Brain microvascular endothelial cell (primary cell): Measurements from ENCODE around the gene COX8A.

ENCODE experiments used
- DNase-seq: peaks from one replicate; pipeline ENCODE4 v3.0.0-alpha.2; 2020
- H3K27ac ChIP-seq: fragments of 250-450 bp; sonication (Bioruptor Pico); 2 replicates; pipeline ENCODE4 v1.5.1; 2020; ENCODE audit warnings: mild to moderate bottlenecking, moderate library complexity
- H3K27me3 ChIP-seq: fragments of 250-450 bp; sonication (Bioruptor Pico); replicated peaks from 2 replicates; pipeline ENCODE4 v1.5.1; 2020; ENCODE audit warnings: mild to moderate bottlenecking
- H3K36me3 ChIP-seq: fragments of 250-450 bp; sonication (Bioruptor Pico); replicated peaks from 2 replicates; pipeline ENCODE4 v1.5.1; 2020; ENCODE audit warnings: mild to moderate bottlenecking
- H3K4me3 ChIP-seq: 2 replicates; pipeline ENCODE4 v1.5.1; 2011; ENCODE audit warnings: low read depth, mild to moderate bottlenecking, control low read depth, low read length, moderate library complexity
- in situ Hi-C: cut with HindIII; loops from 2 replicates; pipeline ENCODE4 v1.10.0; 2017; ENCODE audit warnings: low sequenced_read_pairs, low pct_ligation_motif_present
- TF ChIP-seq, protein P1 (sequence below): IDR thresholded peaks from 2 replicates; pipeline ENCODE4 v1.5.1; 2011; ENCODE audit warnings: low read depth, mild to moderate bottlenecking, moderate library complexity, low read length, control low read depth, inconsistent platforms; ENCODE audit errors: missing control alignments

Gene COX8A

DNA sequence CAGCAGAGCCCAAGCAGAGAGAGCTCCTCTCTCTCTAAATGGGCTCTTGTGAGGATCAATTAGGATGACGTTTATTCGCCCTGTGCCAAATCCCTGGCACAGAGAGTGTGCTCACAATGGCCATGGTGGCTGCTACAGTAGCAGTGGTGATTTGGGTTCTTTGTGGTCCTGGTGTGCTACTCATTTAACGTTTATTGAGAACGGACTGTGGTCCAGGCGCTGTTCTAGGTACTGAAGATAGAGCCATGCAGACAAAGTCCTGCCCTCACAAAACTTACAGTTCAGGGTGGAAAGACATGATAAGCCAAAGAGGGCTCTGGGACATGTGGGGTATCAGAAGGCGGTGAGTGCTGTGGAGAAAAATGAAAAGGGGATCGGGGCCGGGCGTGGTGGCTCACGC is 17.1 kb downstream of the COX8A start:
- no peak for DNase-seq
- Histone ChIP-seq H3K27me3 (no peaks in the 10 kb centered on the region), H3K4me3 (no peak overlapping the region), H3K27ac (no peak overlapping the region), H3K36me3 (peaks cover 34% of the 10 kb centered on the region)
- TF ChIP-seq, protein P1, sequence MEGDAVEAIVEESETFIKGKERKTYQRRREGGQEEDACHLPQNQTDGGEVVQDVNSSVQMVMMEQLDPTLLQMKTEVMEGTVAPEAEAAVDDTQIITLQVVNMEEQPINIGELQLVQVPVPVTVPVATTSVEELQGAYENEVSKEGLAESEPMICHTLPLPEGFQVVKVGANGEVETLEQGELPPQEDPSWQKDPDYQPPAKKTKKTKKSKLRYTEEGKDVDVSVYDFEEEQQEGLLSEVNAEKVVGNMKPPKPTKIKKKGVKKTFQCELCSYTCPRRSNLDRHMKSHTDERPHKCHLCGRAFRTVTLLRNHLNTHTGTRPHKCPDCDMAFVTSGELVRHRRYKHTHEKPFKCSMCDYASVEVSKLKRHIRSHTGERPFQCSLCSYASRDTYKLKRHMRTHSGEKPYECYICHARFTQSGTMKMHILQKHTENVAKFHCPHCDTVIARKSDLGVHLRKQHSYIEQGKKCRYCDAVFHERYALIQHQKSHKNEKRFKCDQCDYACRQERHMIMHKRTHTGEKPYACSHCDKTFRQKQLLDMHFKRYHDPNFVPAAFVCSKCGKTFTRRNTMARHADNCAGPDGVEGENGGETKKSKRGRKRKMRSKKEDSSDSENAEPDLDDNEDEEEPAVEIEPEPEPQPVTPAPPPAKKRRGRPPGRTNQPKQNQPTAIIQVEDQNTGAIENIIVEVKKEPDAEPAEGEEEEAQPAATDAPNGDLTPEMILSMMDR = no peak
- in situ Hi-C loops = no loop called here

DNA sequence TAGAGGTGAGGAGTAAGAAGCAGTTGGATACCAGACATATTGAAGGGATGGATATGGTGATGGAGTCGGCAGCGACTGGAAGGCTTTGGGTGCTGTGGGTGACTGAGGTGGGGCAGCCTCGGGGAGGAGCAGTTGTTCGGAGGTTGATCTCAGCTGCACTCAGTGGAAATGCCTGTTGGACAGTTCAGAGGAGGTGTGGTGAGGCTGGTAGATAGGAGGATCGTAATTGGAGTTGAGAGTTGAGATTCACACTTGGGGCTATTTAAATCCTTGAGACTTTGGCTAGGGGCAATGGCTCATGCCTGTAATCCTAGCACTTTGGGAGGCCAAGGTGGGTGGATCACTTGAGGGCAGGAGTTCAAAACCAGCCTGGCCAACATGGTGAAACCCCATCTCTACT is 18.7 kb downstream of the COX8A start:
- H3K27me3 ChIP-seq = no peaks in the 10 kb centered on the region
- DNase-seq = no peak
- TF ChIP-seq, protein P1 = no peak
- in situ Hi-C loops = no loop called here
- no peak overlapping the region for H3K4me3 ChIP-seq
- no peak overlapping the region for H3K27ac ChIP-seq
- H3K36me3 ChIP-seq = peaks cover 49% of the 10 kb centered on the region

DNA sequence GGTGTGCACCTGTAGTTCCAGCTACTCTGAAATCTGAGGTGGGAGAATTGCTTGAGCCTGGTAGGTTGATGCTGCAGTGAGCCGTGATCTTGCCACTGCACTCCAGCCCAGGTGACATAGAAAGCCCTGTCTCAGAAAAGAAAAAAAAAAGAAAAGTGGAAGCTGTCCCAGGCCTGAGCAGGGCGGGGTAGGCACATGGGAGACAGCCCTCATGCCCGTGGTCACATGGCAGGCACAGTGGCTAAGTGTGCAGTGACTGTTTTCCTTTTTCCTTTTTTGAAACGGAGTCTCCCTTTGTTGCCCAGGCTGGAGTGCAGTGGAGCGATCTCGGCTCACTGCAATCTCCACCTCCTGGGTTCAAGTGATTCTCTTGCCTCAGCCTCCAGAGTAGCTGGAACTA is 19.6 kb downstream of the COX8A start:
- Histone ChIP-seq H3K27ac (no peak overlapping the region), H3K36me3 (peaks cover 46% of the 10 kb centered on the region), H3K27me3 (no peaks in the 10 kb centered on the region), H3K4me3 (no peak overlapping the region)
- DNase-seq = no peak
- TF ChIP-seq, protein P1 = no peak
- in situ Hi-C loops = no loop called here

DNA sequence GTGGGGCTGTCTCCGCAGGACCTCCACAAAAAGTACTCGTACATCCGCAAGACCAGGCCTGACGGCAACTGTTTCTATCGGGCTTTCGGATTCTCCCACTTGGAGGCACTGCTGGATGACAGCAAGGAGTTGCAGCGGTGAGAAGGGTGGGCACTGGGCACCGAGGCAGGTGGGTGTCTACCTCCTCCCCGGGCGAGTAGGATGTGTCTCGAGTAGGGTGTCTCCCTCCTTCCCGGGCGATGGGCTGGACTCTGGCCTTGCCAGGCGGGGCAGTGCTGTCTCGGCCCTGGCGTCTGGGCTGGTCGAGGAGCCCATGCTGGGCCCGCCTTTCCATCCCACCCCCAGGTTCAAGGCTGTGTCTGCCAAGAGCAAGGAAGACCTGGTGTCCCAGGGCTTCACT is 22.1 kb downstream of the COX8A start:
- H3K36me3 ChIP-seq = peaks cover 36% of the 10 kb centered on the region
- H3K27me3 ChIP-seq = no peaks in the 10 kb centered on the region

DNA sequence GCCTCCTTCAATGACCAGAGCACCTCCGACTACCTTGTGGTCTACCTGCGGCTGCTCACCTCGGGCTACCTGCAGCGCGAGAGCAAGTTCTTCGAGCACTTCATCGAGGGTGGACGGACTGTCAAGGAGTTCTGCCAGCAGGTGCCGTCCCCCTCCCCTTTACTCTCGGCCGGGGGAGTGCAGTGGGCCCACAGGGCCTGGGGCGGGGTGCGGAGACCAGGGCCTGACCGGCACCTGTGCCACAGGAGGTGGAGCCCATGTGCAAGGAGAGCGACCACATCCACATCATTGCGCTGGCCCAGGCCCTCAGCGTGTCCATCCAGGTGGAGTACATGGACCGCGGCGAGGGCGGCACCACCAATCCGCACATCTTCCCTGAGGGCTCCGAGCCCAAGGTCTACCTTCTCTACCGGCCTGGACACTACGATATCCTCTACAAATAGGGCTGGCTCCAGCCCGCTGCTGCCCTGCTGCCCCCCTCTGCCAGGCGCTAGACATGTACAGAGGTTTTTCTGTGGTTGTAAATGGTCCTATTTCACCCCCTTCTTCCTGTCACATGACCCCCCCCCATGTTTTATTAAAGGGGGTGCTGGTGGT is 22.8 kb downstream of the COX8A start:
- DNase-seq = no peak
- in situ Hi-C loops = no loop called here
- H3K36me3 ChIP-seq = peaks cover 33% of the 10 kb centered on the region
- H3K4me3 ChIP-seq = no peak overlapping the region
- H3K27ac ChIP-seq = no peak overlapping the region
- TF ChIP-seq, protein P1 = no peak
- no peaks in the 10 kb centered on the region for H3K27me3 ChIP-seq

More for the DNA sequence above, 22.1 kb downstream of the COX8A start:
- in situ Hi-C loops = no loop called here
- DNase-seq = no peak
- Histone ChIP-seq H3K4me3 (no peak overlapping the region), H3K27ac (no peak overlapping the region)
- TF ChIP-seq, protein P1 = no peak

DNA sequence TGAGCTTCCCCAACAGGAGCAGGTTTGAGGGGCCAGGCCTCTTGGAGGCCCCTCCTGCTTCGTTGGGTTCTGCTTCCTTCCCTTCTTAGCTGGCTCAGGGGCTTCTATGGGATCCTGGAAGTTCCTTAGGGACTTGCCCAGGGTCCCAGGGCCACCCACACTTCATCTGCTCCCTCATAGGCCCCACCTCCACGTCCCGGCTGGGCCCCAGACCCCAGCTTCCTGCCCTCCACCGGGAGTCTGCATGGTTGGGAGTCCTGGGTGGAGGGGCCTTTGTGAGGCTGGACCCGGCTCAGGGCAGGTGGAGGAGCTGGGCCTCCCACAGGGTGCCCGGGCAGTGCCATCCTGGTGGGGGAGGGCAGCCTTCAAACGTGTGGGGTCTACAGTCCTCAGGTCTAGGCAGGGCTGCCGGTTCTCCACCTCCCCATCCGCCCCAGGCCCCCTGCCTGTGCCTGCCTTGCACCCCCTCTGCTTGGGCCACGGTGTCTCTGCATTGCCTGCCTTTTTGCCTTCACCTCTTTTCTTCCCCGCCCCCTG is 23.4 kb downstream of the COX8A start:
- Histone ChIP-seq H3K27me3 (no peaks in the 10 kb centered on the region), H3K27ac (no peak overlapping the region), H3K4me3 (no peak overlapping the region), H3K36me3 (peaks cover 33% of the 10 kb centered on the region)
- TF ChIP-seq, protein P1 = no peak
- in situ Hi-C loops = no loop called here
- no peak for DNase-seq
